NCI-H1417 treated with DMSO at 0.1 percent for 48 hours (cell line): ENCODE results near the gene TECTB.
"Not testable (repeated sequence)": the region's sequence is repeated elsewhere in the genome, so short reads cannot be mapped to it uniquely, and the experiment has no call there.

Experiments
- DNase-seq: peaks from one replicate; lab custom pipeline; 2025; lab: John Stamatoyannopoulos, UW

TECTB gene

DNA sequence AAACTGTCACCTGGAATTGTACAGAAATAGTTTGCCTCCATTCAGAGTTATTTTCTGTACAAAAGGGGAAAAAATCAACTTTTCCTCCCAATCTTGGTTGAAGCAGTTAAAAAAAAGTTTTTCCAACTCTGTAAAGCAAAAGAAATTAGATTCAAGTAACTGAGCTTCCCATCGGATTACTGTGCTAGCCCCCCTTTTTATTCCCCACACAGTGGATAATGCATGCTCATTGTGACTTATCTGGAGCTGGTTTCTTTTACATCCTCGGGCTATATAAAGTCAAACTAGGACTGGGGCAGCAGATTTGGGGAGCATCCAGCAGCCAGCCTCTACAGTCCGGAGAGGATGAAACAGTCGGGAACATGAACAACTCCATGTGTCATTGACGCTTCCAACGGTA lies at the start of gene TECTB:
Gene TECTB (plus strand): TSS at position 301 of the 400 bp plus-strand sequence. CDS start 335 bp downstream, outside the sequence.
- DNase-seq: no peak

DNA sequence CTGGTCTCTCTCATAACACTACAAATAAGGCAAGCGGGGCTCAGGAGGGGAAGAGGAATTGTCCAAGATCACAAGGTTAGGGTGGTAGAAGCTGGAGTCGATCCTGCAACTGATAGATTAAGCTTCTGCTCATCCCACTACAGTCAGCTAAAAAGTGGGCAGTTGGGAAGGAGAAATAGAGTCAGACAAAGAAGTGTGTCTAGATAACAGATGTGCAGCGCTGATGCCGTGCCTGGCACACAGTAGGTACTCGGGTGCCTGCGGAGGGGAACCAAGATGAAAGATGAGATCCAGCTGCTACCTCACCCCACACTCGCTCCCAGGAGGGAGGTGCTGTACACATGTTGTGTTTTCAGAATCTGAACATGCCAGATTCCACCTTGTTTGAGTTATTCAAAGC lies 48.1 kb upstream of the TECTB start:
- DNase-seq: no peak

DNA sequence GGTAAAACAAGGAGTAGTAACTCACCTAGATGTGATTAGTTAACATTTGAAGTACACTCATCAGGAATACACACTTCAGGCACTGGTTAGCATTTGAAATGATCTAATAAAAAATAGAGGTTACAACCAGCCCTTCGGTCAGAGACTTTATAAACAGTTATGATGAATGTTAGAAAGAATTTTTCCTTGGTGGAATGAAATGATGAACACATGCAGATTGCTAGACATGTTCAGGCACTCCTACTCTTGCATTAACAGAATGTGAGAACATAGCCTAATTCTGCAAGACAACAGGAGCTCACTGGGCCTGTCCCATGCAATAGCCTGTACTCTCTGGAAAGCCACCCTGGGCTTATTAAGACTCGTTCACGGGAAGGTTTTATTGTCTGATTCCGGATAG lies 47.3 kb upstream of the TECTB start:
- DNase-seq: no peak

DNA sequence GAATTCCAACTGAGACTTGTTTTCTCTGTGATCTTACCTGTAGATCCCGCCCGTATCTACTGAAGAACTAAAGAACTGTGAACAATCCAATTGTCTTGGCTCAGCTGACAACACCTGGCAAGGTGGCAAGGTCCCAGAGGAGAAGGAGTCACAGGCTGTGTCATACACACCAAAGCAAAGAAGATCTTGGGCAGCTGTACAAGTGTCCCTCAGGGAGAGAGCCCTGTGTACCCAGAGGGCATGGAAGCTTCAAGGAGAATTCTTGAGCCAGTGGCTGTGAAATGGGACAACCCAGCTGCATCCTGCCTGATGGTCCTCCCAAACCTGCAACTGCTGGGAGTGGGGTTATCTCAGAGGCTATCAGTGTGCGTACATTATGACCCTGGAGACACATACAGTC lies 46.7 kb upstream of the TECTB start:
- DNase-seq: no peak

DNA sequence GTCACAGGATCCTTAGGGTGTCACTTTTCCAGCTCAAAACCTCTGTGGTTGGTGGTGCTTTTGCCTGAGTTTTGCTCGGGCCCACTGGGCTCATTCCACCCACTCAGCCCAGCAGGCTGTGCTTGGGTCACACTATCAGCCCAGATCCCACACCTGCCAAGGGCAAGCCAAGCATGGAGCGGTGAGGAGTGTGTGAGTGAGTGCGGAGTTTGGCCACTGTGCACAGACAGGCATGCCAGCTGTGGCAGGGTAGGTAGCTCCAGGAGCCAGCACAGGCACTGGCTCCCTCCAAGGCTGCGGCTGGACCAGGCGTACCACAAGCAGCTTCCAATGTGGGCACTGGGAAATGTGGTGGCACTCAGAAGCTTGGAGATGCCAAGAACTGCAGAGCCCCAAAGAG lies 43.9 kb upstream of the TECTB start:
- DNase-seq: no peak

DNA sequence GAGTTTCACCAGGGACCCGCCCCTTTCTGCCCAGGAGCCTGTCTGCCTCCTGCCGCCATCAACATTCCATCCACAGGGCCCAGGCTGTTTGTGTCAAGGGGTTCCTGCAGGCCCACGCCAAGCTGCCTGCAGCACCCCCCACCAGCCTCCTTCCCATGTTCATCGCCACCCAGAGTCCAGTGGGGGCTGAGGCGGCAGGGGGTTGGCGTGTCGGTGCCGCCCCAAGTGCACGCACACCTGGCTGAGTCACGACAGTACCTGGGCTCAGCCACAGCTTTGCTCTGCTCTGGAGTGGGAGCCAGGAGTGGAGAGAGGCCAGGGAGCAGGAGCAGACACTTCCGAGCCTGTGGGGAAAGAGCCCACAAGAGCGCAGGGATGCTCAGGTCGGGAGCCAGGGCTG lies 42.8 kb upstream of the TECTB start:
- DNase-seq: no peak

DNA sequence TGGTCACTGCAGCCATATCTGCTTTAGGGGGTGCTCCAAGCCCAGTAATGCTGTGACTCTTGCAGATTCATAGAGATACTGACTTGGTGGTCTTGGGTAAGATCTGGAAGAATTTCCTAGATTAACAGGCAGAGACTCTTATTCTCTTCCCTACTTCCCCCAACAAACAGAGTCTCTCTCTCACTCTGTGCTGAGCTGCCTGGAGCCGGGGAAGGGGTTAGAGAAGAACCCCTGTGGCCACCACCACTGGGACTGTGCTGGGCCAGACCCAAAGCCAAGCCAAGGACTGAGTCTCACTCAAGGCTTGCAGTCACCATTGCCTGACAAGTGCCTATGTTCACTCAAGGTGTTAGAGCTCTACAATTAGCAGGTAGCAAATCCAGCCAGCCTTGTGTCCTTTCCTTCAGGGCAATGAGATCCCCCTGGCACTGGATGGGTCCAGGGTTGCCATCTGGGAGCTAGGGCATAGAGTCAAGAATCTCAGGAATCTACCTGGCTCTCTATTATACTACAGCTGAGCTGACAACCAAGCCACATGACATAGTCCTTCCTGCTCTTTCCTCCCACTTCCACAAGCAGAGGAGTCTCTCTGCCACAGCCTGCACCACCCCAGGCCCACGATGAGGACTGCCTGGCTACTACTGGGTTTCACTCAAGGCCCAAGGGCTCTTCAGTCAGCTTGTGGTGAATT lies 41.4 kb upstream of the TECTB start:
- no peak for DNase-seq

DNA sequence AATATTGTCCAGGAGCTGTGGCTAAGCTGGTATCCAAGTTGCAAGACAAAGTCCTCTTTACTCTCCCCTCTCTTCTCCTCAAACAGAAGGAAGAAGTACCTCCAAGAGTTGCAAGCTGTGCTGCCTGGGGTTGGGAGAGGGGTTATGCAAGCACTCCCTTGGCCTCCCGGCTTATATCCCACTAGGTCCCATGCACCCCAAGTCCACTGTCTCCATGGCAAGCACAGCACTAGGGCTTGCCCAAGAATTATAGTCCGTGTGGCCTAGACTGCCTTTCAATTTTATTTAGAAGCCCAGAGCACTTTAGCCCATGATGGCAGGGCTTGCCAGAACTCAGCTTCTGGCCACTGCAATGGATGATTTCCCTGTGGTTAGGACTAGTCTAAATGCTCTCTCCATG lies 40.4 kb upstream of the TECTB start:
- no peak for DNase-seq

DNA sequence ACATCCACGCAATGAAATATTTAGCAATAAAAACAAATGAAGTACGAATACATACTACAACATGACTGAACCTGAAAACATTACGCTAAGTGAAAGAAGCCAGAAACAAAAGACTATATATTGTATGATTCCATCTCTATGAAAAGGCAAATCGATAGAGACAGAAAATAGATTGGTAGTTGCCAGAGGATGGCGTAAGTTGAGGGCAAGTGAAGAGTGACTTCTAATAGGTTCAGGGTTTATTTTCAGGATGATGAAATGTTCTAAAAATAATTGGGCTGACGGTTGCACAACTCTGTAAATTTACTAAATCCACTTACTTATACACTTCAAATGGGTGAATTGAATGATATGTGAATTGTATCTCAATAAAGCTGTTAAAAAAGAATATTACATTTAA lies 39.5 kb upstream of the TECTB start:
- DNase-seq: no peak

DNA sequence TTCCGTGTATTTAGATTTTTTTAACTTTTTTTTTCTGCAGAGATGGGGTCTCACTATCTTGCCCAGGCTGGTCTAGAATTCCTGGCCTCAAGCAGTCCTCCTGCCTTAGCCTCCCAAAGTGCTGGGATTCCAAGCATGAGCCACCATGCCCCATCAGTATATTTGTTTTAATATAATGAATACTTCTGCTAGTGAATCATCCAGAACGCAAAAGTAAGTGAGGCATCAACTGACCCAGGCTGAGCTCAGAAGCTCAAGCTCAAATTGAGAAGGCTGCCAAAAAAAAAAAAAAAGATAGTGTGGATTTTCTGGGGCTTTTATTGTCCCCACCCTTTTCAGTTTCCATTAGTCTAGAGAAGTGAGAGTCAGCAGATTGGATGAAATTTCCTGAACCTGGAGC lies 39.0 kb upstream of the TECTB start:
- DNase-seq: no peak

DNA sequence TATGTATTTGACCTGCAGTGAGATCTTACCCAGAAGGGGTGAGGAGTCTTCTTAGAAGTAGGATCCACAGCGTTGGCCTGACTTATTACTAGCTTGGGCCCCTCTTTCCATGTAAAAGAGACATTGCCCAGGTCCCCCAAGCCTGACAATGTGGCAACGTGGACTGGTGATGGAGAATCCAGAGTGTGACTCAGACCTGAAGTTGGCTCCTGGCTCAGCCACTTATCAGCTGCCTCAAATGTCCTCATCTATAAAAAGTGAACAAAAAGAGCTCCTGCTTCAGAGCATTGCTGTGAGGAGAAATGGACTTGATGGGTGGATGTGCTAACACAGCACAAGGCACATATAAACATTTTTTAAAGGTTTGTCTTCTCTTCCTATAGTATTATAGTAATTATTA lies 35.4 kb upstream of the TECTB start:
- DNase-seq: no peak

DNA sequence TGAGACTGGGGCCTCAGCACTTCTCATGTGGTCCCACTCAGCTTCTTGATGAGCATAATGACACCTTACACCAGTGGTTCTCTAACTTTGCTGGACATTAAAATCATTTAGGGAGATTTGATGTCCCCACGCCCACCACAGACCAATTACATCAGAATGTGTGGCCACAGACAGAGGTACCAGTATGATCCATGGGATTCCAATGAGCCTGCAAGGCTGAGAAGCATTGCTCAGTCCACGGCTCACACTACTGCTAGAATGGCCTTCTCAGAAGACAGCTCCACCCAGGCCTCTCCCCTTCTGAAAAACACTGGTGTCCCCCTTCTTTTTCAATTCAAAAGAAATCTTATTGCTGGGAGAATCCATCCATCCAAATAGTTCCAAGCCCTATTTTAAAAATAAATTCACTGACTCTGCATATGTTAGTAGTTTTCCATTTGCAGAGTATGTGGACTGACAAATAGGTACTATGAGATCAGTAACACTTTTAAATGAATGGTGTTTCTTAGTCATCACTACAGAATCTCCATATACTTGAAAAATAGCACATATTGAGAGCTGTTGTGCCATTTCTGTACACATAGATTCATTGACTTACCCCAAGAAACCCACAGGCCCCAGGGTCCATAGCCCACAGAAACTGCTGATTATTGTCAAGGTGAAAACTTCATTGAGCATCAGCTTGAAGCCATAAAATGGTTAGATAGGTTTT lies 34.5 kb upstream of the TECTB start:
- DNase-seq: no peak

DNA sequence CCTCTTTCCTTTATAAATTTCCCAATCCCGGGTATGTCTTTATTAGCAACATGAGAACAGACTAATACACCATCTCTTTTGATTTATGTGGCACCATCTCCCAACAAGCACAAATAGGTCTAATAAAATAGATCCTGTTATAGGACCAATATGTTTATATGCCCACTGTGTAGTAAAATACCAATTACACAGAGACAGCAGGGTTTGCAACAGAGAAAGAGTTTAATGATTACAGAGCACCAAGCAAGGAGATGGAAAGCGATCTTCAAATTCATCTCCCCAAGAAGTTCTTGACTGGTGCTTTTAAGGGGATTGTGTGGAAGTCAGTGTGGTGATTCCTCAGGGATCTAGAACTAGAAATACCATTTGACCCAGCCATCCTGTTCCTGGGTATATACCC lies 33.5 kb upstream of the TECTB start:
- DNase-seq: no peak

DNA sequence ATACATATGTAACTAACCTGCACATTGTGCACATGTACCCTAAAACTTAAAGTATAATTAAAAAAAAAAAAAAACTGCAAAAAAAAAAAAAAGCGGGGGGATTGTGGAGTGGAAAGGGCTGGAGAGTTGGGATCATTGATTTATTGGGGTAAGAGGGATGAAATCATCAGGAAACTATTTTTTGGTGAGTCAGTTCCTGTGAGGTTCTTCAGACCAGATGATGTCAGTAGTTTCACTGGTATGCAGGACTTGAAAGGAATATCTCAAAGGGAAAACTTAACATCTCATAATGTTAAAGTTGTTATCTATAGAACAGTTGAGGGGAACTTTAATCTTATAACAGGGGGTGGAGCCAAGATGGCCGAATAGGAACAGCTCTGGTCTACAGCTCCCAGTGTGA lies 32.6 kb upstream of the TECTB start:
- DNase-seq: no peak

DNA sequence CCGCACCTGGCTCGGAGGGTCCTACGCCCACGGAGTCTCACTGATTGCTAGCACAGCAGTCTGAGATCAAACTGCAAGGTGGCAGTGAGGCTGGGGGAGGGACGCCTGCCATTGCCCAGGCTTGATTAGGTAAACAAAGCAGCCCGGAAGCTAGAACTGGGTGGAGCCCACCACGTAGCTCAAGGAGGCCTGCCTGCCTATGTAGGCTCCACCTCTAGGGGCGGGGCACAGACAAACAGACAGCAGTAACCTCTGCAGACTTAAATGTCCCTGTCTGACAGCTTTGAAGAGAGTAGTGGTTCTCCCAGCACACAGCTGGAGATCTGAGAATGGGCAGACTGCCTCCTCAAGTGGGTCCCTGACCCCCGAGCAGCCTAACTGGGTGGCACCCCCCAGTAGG lies 32.0 kb upstream of the TECTB start:
- DNase-seq: not testable (repeated sequence)

DNA sequence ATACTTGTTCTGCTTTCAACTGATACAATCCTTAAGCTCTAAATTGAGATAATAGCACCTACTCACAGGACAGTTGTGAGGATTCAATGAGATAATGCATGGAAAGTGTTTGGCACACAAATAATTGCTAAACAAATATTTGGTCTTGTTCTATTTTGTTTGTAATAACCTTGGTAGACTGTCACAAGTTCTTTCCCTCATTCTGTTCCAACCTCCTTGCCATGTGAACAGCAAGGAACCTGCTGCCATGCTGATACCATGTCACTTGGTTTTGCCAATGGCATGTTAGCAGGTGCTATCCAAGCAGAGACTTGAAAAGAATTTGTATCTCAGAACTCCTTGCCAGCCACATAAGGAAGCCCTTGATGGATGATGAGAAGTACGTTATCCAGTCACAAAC lies 24.8 kb upstream of the TECTB start:
- no peak for DNase-seq

DNA sequence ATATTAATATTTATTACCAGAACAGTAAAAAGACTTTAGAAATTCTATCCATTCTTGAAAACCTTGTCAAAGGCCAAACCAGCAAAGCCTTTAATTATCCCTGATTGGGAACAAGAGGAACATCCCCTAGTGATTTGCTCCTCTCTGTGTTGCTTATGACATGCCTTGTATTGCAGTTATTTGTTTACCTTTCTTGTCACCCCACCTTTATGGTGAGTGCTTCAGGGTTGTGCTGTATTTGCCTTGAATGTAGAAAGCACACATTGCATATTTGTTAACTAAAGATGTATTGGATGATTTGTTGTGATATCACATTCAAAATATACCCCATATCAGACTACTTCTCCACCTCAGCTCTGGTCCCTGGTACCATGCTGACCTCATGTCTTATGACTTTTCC lies 23.5 kb upstream of the TECTB start:
- DNase-seq: no peak

DNA sequence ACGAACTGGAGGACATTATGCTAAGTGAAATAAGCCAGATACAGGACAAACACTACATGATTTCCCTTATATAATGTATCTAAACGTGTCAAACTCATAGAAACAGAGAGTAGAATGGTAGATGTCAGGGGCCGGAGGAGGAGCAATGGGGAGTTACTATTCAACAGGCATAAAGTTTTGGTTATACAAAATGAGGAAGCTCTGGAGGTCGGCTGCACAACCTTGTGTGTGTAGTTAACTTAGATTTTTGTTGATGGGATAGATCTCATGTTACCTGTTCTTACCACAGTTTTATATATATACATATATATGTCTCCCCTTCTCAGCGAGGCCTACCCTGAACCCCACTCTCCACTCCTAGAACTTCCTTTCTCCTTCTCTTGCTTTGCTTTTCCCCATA lies 22.4 kb upstream of the TECTB start:
- no peak for DNase-seq

DNA sequence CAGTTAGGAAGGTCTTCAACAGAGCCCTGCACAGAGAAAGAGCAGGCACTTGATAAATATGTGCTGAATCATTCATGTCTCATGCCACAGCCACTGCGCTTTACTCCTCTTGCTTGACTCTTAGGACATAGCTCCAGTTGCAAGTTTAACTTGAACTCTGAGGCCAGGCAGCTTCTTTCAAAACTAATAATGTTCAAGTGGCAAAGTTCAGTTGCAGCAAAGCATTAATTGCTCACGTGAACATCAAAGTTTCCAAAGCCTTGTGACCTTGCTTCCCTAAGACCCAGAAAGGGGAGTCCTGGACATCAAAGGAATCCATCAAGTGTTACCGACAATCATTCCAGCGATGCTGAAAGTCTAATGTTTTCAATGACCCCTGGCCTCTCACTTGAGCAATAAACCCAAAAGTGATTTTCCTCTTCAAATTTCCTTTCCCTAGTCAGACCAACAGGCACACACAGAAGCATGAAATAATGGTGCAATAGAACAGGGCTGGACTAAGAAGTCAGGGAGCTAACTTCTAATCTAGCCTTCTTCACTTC lies 21.8 kb upstream of the TECTB start:
- DNase-seq: no peak

DNA sequence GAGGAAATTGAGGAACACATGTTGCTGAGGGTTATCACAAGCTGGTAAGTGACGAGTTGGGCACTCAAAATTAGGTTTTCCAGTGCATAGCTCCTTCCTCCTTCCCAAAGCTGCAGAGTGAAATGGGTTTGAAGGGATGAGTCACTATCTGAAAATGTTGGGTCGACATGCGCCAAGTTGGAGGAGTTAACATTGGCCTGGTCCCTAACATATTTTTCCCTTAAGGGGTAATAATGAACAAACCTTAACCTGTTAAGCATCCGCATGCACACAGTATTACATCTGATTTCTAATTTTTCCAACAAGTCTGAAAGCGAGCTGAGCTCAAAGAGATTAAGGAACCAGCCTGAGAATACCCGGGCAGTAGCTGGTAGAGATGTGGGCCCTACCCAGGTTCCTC lies 20.7 kb upstream of the TECTB start:
- no peak for DNase-seq

DNA sequence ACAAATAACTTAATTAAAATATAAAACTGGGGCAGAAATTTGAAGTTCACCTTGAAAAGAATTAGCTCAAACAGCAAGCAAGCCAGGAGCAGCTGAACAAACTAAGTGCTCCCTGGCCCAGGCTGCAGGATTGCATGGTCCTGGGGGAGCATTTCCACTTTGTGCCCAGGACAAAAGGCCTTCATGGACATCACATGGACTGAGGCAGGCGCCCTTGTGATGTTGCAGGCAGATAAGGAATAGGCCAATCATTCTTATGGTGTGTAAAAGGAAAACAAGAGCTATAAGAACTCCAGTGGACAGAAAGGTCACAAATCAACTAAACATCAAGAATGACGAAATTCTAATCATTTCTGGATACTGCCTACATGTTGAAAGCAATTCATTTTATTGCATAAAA lies 17.5 kb upstream of the TECTB start:
- DNase-seq: no peak

DNA sequence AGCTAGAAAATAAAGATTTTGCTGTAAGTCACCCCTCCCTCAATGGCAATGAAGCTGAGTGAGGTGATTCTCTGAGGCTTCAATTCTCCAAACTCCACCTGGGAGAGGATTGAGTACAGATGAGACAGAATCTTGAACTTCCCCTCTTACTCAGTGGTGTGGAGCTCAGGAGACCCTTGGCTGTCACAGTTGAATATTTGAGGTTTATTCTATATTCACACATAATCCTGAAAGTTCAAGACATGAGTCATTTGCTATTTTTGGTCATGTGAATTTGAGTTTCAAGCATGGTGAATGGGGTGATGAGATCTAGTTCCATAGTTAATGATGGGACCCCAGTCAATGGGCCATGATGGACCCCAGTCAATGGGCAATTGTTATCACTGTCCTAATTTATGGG lies 13.9 kb upstream of the TECTB start:
- DNase-seq: no peak

DNA sequence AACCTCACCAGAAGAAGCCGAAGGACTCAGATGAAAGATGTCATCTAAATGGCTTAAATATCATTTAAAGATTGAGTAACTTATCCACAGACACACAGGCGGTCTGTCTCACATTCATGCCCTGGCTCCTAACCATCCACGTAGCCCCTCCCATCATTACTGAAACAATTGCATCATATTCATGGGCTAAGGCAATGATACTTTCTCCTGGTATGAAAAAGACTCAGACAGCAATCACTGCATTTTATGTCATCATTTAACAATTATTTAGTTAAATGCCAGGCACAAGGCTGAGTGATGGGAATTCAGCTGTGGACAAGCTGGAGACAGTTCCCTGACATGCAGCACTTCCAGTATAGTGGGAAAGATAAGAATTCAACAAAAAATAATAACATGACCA lies 11.2 kb upstream of the TECTB start:
- DNase-seq: no peak

DNA sequence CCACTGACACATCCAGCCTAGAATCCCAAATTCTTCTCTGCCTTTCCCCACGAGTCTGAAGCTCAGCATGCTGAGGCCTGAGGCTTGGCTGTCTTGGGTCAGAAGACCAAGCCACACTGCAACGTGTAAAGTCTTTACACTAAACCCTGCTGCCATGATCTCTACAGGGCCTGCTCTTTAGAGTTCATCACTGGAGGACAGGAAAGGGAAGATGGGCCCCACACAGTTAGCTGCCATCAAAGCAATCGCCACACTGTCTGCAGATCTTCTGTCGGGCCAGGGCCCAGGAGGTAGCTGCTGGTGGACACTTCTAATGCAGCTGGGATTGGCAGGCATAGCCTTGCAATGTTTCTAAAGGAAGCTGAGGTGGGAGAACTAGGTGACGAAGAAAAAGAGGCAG lies 8.4 kb upstream of the TECTB start:
- no peak for DNase-seq
